ENCODE data around the gene NRIP2. TPM values are rescaled to one million over a fixed set of nuclear protein-coding genes. Genes with fewer than 3 reads are reported as not detected.
"Not testable (repeated sequence)": the region's sequence is repeated elsewhere in the genome, so short reads cannot be mapped to it uniquely, and the experiment has no call there.

The NRIP2 gene, protein sequence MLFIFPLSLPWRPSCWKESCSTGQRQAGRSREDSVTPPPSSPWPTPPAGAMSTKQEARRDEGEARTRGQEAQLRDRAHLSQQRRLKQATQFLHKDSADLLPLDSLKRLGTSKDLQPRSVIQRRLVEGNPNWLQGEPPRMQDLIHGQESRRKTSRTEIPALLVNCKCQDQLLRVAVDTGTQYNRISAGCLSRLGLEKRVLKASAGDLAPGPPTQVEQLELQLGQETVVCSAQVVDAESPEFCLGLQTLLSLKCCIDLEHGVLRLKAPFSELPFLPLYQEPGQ
- 1 to 10 TPM; 1.5 to 3.0 (median 1.8) TPM for total RNA-seq
- polyA plus RNA-seq, result 2.0 TPM
- long read RNA-seq, donor 1, partial matches to known transcripts, result 0 of 1 reads
- long read RNA-seq, donor 1, other reads (novel, unspliced or antisense), result 1 of 1 reads
- long read RNA-seq, donor 2, result 0 reads
- long read RNA-seq, donor 3, partial matches to known transcripts, result 0 of 2 reads
- long read RNA-seq, donor 3, other reads (novel, unspliced or antisense), result 1 of 2 reads
- long read RNA-seq, donor 4, partial matches to known transcripts, result 0 of 2 reads
- long read RNA-seq, donor 4, other reads (novel, unspliced or antisense), result 0 of 2 reads

DNA sequence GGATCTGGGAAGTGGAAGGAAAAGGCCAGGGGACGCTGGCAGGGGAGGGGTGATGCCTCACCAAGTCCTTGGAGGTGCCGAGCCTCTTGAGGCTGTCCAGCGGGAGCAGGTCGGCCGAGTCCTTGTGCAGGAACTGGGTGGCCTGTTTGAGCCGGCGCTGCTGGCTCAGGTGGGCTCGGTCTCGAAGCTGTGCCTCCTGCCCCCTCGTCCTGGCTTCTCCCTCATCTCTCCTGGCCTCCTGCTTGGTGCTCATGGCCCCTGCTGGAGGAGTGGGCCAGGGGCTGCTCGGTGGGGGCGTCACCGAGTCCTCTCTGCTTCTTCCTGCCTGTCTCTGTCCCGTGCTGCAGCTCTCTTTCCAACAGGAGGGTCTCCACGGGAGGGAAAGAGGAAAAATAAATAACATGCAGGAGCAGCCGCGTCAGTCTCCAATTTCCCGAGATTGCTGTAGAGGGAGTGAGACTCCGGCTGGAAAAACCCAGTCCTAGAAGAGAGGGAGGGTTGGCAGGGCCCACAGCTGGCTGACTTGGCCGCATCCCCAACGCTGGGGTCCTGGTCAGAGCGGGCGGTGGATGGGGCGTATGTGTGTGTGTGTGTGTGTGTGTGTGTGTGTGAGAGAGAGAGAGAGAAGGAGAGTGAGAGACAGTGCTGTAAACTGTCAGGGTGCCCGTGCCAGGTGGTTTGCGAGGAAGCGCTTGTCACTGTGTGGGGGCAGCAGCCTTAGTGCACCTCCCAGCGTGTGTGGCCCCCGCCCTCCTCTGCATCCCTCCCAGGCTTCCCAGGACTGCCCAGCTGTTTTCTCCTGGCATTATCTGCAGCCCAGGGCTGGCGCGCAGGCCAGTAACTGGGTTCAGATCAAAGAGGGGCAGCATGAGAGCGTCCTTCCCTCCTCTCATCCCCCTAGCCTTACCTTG, at the start of gene NRIP2:
NRIP2 (minus strand) TSS at position 455 of the 911 bp plus-strand sequence; CDS start at position 403, 52 bp downstream.
- DNase-seq (peak; percentile 43 to 79 (median 76)), ATAC-seq (peak; percentile 58 to 67)
- peaks cover 6% of the 10 kb centered on the region for H3K4me1 ChIP-seq (ENCODE audit: control insufficient read depth, insufficient read depth, low read length)
- H3K27ac ChIP-seq (ENCODE audit: low read length), result peak within 1 kb of the TSS; percentile 21
- 13% methylated on average over 32 of the region's 32 CpGs for WGBS
- intact Hi-C loops (cut with DNase I), result no loop called here
- no peak within 1 kb of the TSS for H3K4me3 ChIP-seq (ENCODE audit: low read length)
- no peaks in the 10 kb centered on the region for H3K27me3 ChIP-seq (ENCODE audit: control insufficient read depth, insufficient read depth)
- H3K9me3 ChIP-seq (ENCODE audit: control insufficient read depth, low read length), result no peaks in the 10 kb centered on the region

DNA sequence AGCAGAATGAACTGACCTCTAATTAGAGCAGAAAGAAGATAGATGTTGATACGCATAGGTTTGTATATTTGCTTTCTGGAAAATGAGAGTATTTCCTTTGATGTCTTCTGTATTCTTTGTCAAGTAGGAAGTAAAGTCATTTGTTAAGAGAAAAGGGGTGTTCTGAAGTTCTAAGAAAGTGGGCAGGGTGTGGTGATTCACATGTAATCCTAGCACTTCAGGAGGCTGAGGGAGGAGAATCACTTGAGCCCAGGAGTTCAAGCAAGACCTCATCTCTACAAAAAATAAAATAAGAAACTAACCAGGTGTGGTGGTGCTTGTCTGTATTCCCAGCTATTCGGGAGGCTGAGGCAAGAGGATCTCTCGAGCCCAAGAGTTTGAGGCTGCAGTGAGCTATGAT, 45.0 kb upstream of the NRIP2 start:
- no peak overlapping the region for H3K27ac ChIP-seq (ENCODE audit: low read length)
- WGBS, result 97% methylated on average over 3 of the region's 3 CpGs
- intact Hi-C loops (cut with DNase I), result loop anchor here in 3 of 4 donors (10.0 kb wide), 2 partner anchors 65 to 155 kb away; no protein-coding TSS in a partner anchor

DNA sequence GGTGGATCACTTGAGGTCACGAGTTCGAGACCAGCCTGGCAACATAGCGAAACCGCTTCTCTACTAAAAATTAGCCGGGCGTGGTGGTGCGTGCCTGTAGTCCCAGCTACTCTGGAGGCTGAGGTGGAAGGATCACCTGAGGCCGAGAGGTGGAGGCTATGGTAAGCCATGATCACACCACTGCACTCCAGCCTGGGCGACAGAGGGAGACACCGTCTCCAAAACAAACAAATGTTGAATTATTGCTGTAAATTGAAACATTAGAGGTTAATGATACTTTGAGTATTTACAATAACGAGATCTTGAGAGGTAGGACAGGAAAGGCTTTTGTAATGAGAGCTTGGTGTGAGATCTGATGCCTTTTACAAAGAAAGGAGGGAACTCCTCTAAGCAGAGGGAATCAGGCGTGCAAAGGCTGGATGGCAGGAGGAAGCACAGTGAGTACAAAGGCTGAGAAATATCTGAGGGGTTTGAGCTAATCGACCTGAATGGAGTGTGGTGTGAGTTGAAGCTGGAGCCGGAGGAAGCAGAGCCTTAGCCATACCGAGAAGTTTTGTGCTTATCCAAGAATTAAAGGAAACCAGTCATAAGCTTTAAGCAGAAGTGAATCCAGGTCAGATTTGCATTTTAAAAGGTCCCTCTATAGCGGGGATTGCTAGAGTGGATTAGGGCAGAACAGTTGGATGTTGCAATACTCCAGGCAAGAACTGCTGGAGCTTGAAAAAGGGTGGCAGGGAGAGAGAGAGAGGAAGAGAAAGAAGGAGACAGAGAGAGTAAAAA, 43.3 kb upstream of the NRIP2 start:
- peaks cover 4% of the 10 kb centered on the region for H3K4me1 ChIP-seq (ENCODE audit: control insufficient read depth, insufficient read depth, low read length)
- intact Hi-C loops (cut with DNase I), result no loop called here
- 57% methylated on average over 16 of the region's 16 CpGs for WGBS
- H3K27ac ChIP-seq (ENCODE audit: low read length), result no peak overlapping the region
- no peak for DNase-seq
- H3K9me3 ChIP-seq (ENCODE audit: control insufficient read depth, low read length), result no peaks in the 10 kb centered on the region
- H3K4me3 ChIP-seq (ENCODE audit: low read length), result peak overlapping the region; percentile 82
- no peaks in the 10 kb centered on the region for H3K27me3 ChIP-seq (ENCODE audit: control insufficient read depth, insufficient read depth)
- ATAC-seq, result no peak

More for the DNA sequence above, 45.0 kb upstream of the NRIP2 start:
- H3K27me3 ChIP-seq (ENCODE audit: control insufficient read depth, insufficient read depth), result no peaks in the 10 kb centered on the region
- H3K4me3 ChIP-seq (ENCODE audit: low read length), result no peak overlapping the region
- no peaks in the 10 kb centered on the region for H3K9me3 ChIP-seq (ENCODE audit: control insufficient read depth, low read length)
- no peak for ATAC-seq
- no peak for DNase-seq
- peaks cover 4% of the 10 kb centered on the region for H3K4me1 ChIP-seq (ENCODE audit: control insufficient read depth, insufficient read depth, low read length)

DNA sequence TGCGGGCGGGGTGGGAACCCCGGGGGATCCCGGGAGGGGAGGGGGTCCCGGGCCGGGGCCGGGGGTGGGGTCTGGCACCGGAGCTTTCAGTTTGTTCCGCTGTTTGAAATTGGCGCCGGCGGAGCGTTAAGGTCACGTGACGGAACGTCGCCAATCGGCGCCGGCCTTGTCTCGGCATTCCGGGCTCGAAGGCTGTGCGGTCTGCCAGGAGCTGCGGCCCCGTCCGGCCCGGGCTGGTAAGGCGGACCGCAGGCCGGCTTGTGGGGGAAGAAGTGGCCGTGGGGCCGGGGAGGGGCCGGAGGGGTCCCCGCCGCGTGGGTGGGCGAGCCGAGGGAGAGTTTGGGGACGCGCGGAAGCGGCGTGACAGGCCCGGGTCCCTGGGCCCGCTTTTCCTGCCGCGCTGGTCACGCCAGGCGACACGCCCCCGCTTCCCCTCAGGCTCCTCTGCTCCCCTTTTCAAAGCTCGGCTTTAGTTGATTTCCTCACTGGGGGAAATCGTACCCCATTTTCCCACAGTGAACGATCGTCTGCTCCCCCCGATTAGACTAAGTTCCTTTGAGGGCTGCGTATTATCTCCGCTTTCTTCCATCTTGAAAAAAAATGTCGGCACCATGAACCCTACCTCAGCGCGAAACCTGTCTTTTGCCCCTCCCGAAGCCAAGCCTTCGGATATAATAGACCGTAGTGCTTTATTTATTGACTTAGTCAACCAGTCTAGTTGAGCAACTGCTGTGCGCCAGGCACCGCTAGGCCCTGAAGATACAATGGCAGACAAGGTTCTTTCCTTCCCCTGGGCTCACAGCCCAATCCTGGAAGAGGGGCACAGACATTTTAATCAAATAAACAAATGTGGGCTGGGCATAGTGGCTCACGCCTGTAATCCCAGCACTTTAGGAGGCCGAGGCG, 42.5 kb upstream of the NRIP2 start, which contains the start of the genes FOXM1 and RHNO1:
FOXM1 (minus strand) TSS at position 128 of the 906 bp plus-strand sequence. CDS start 2,696 bp downstream, outside the sequence.
RHNO1 (plus strand) TSS at position 177 of the 906 bp plus-strand sequence. CDS start 8,144 bp downstream, outside the sequence.
- intact Hi-C loops (cut with DNase I), result no loop called here
- peaks cover 4% of the 10 kb centered on the region for H3K4me1 ChIP-seq (ENCODE audit: control insufficient read depth, insufficient read depth, low read length)
- no peaks in the 10 kb centered on the region for H3K27me3 ChIP-seq (ENCODE audit: control insufficient read depth, insufficient read depth)
- 1% methylated on average over 70 of the region's 70 CpGs for WGBS
- ATAC-seq, result peak; percentile 96 to 97
- DNase-seq, result peak; percentile 91 to 96 (median 96)
- H3K27ac ChIP-seq (ENCODE audit: low read length), result peak within 1 kb of the TSS; percentile 19
- H3K9me3 ChIP-seq (ENCODE audit: control insufficient read depth, low read length), result no peaks in the 10 kb centered on the region
- H3K4me3 ChIP-seq (ENCODE audit: low read length), result peak within 1 kb of the TSS; percentile 82

GRCh38 chr12:2876431-2877046, 41.7 kb upstream of the NRIP2 start:
- intact Hi-C loops (cut with DNase I), result no loop called here

DNA sequence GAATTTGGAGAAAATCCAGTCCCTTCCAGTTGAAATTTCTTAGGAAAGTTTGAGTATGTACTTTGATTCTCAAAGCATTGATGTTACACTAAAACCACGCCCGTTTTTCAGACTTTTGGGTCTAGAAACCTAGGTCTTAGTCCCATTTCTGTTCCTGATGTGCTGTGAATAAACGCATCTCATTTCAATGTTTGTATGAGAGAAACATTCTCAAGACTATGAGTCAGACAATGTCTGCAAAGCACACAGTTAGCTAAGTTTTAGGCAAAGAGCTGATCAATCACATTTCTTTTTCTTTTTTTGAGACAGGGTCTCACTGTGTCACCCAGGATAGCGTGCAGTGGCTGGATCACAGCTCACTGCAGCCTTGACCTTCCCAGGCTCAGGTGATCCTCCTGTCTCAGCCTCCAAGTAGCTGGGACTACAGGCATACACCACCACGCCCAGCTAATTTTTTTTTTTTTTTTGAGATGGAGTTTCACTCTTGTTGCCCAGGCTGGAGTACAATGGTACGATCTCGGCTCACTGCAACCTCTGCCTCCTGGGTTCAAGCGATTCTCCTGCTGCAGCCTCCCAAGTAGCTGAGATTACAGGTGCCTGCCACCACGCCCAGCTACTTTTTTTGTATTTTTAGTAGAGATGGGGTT, 34.3 kb upstream of the NRIP2 start:
- DNase-seq; H3K4me1 ChIP-seq (ENCODE audit: control insufficient read depth, insufficient read depth, low read length); H3K9me3 ChIP-seq (ENCODE audit: control insufficient read depth, low read length); ATAC-seq; H3K4me3 ChIP-seq (ENCODE audit: low read length); intact Hi-C loops (cut with DNase I); H3K27me3 ChIP-seq (ENCODE audit: control insufficient read depth, insufficient read depth); H3K27ac ChIP-seq (ENCODE audit: low read length): not testable (repeated sequence)
- WGBS, result 98% methylated on average over 9 of the region's 9 CpGs

More at GRCh38 chr12:2876431-2877046, 41.7 kb upstream of the NRIP2 start:
- DNase-seq (peak in 1 of 3 donors; percentile 62), ATAC-seq (no peak)
- Histone ChIP-seq H3K4me3 (ENCODE audit: low read length) (peak overlapping the region; percentile 82), H3K27ac (ENCODE audit: low read length) (no peak overlapping the region), H3K27me3 (ENCODE audit: control insufficient read depth, insufficient read depth) (no peaks in the 10 kb centered on the region), H3K9me3 (ENCODE audit: control insufficient read depth, low read length) (no peaks in the 10 kb centered on the region), H3K4me1 (ENCODE audit: control insufficient read depth, insufficient read depth, low read length) (peaks cover 4% of the 10 kb centered on the region)
- 4% methylated on average over 38 of the region's 38 CpGs for WGBS

DNA sequence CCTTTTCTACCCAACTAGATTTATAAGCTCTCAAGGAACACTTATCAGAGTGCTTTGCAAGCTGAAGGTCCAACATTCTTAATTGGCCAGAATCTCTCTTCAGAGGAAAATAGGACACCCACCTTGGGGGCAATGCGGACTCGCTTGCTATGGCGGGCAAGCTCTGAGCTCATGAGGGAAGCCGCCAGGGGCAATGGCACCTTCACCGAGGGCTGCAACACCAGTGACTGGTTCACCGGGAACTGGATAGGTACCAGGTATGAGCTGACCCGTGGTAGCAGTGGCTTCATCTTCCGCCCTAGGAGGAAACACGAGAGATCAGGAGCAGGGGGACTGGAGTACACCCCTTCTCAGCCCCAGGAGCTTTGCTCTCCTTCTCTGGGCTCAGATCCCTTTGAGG, 29.4 kb upstream of the NRIP2 start:
- intact Hi-C loops (cut with DNase I), result no loop called here
- Histone ChIP-seq H3K27me3 (ENCODE audit: control insufficient read depth, insufficient read depth) (no peaks in the 10 kb centered on the region), H3K9me3 (ENCODE audit: control insufficient read depth, low read length) (no peaks in the 10 kb centered on the region), H3K4me1 (ENCODE audit: control insufficient read depth, insufficient read depth, low read length) (no peaks in the 10 kb centered on the region), H3K27ac (ENCODE audit: low read length) (no peak overlapping the region), H3K4me3 (ENCODE audit: low read length) (no peak overlapping the region)
- 98% methylated on average over 9 of the region's 9 CpGs for WGBS
- DNase-seq (no peak), ATAC-seq (no peak)

- H3K27me3 ChIP-seq (ENCODE audit: control insufficient read depth, insufficient read depth); intact Hi-C loops (cut with DNase I); H3K4me3 ChIP-seq (ENCODE audit: low read length); H3K9me3 ChIP-seq (ENCODE audit: control insufficient read depth, low read length); H3K27ac ChIP-seq (ENCODE audit: low read length); DNase-seq; H3K4me1 ChIP-seq (ENCODE audit: control insufficient read depth, insufficient read depth, low read length); ATAC-seq: not testable (repeated sequence)
- 94% methylated on average over 7 of the region's 7 CpGs for WGBS
Observed at GRCh38 chr12:2863402-2863801, 28.6 kb upstream of the NRIP2 start.

DNA sequence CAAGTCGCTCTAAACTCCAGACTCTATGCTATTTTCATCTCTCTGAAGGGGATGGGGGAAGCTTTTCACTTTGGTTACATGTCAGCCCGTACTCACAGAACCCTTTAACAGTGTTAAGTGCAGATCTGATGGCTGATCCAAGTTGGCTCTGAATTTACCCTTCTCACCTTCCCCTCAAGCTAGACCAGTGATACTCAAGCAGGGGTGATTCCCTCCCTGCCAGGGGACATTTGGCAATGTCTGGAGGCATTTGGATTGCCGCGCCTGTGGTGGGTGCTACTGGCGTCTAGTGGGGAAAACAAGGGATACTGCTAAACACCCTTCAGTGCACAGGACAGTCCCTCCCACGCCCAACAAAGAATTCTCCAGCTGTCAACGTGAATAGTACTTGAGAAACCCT, 28.0 kb upstream of the NRIP2 start:
- DNase-seq (peak in 1 of 3 donors; percentile 60), ATAC-seq (peak; percentile 73 to 84)
- 73% methylated on average over 7 of the region's 7 CpGs for WGBS
- H3K4me3 ChIP-seq (ENCODE audit: low read length), result no peak overlapping the region
- no peak overlapping the region for H3K27ac ChIP-seq (ENCODE audit: low read length)
- H3K9me3 ChIP-seq (ENCODE audit: control insufficient read depth, low read length), result no peaks in the 10 kb centered on the region
- no peaks in the 10 kb centered on the region for H3K4me1 ChIP-seq (ENCODE audit: control insufficient read depth, insufficient read depth, low read length)
- no peaks in the 10 kb centered on the region for H3K27me3 ChIP-seq (ENCODE audit: control insufficient read depth, insufficient read depth)
- intact Hi-C loops (cut with DNase I), result no loop called here

All from right cardiac atrium (tissue), 5 donors.